Erythroblast (primary cell): Measurements from ENCODE around the gene NTSR1.

Source experiments
- GATA1 ChIP-seq: IDR thresholded peaks from 2 replicates; pipeline ENCODE4 v1.6.1; 2011; ENCODE audit warnings: low read depth, mild to moderate bottlenecking, control low read depth, low read length, moderate library complexity
- POLR2A ChIP-seq: IDR thresholded peaks from 2 replicates; pipeline ENCODE4 v1.6.1; 2011; ENCODE audit warnings: mild to moderate bottlenecking, low read length

DNA sequence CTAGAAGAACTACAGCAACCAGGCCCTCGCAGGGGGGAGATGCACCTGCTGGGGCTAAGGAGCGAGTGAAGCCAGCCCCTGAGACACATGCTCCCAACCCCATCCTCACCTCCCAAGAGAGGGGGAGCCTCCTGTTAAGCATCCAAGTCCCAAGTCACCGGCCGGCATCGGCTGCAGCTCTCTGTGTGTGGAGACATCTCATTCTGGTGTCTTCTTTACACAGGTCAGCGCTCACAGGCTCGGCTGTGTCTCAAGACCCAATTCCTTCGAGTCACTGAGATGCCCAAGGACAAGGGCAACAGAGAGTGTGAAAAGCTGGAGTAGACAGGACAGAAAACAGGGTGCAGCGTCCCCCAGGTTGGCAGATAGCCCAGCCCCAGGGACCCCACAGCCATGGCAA, 66.6 kb downstream of the NTSR1 start:
- TF ChIP-seq POLR2A (no peak), GATA1 (no peak)
